Neural crest cell (in vitro differentiated cells): ENCODE measurements around the gene GABARAPL1. TPM values are rescaled to one million over a fixed set of nuclear protein-coding genes. Genes with fewer than 3 reads are reported as not detected.
A peak's percentile ranks its signal among the peaks of the same experiment; 100 is the strongest.

Experiments used
- DNase-seq: peaks from one replicate; pipeline ENCODE4 v3.0.0; 2021; ENCODE audit warnings: low read depth, mixed read lengths, low spot score
- H3K27ac Mint-ChIP-seq: one replicate; pipeline ENCODE4 v1.8.0; 2021; ENCODE audit warnings: mild to moderate bottlenecking, mixed read lengths; ENCODE audit not compliant: unreplicated experiment
- H3K27me3 Mint-ChIP-seq: 2 replicates; pipeline ENCODE4 v1.8.0; 2021; ENCODE audit warnings: low read depth, mild to moderate bottlenecking, mixed read lengths
- H3K36me3 Mint-ChIP-seq: 2 replicates; pipeline ENCODE4 v1.8.0; 2021; ENCODE audit warnings: low read depth, mild to moderate bottlenecking, mixed read lengths
- H3K4me1 Mint-ChIP-seq: 2 replicates; pipeline ENCODE4 v1.8.0; 2021; ENCODE audit warnings: mixed read lengths
- H3K4me3 Mint-ChIP-seq: one replicate; pipeline ENCODE4 v1.8.0; 2021; ENCODE audit warnings: mild to moderate bottlenecking, mixed read lengths
- H3K9me3 Mint-ChIP-seq: 2 replicates; pipeline ENCODE4 v1.8.0; 2021; ENCODE audit warnings: mixed read lengths
- long read RNA-seq: library from polyadenylated mRNA; unstranded; transcript quantifications from one replicate; pipeline ENCODE4 v2.0.0, GENCODE V29; 2020
- total RNA-seq: library from RNA; stranded (reverse); gene quantifications from 2 replicates; pipeline ENCODE4 v1.2.1, GENCODE V29; 2021
- TF ChIP-seq, protein P1 (sequence below): fragments of 200-600 bp; sonication (generic); conservative IDR thresholded peaks from 2 replicates; pipeline ENCODE4 v1.5.0; 2021; ENCODE audit warnings: antibody characterized with exemption, mild to moderate bottlenecking

Gene GABARAPL1
- total RNA-seq: 16.0 and 17.4 TPM in 2 replicates
- long read RNA-seq, transcript GABARAPL1-201 (4 exons, 1,957 nt): major isoform, 5 of 6 reads
- long read RNA-seq, partial matches to known transcripts: 0 of 6 reads
- long read RNA-seq, other reads (novel, unspliced or antisense): 1 of 6 reads

DNA sequence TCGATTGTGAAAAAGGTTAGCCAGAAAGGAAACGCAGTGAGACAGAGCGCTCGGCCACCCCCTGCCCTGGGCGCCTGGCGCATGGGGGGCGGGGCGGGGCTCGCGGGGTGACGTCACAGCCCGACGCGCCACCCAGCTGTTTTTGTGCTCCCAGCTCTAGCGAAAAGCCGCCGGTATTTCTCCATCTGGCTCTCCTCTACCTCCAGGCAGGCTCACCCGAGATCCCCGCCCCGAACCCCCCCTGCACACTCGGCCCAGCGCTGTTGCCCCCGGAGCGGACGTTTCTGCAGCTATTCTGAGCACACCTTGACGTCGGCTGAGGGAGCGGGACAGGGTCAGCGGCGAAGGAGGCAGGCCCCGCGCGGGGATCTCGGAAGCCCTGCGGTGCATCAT lies at the start of gene GABARAPL1:
Gene GABARAPL1, plus strand, starts transcription at position 139 of the 393 bp plus-strand sequence. Its CDS starts 253 bp downstream, at position 392.
- Mint-ChIP-seq H3K9me3 (no peaks in the 10 kb centered on the region), H3K27ac (peak within 1 kb of the TSS; percentile 95), H3K36me3 (no peaks in the 10 kb centered on the region), H3K4me1 (peaks cover 24% of the 10 kb centered on the region), H3K27me3 (peaks cover 12% of the 10 kb centered on the region), H3K4me3 (peak within 1 kb of the TSS; percentile 95)
- peak; percentile 61 for DNase-seq
- TF ChIP-seq, protein P1, sequence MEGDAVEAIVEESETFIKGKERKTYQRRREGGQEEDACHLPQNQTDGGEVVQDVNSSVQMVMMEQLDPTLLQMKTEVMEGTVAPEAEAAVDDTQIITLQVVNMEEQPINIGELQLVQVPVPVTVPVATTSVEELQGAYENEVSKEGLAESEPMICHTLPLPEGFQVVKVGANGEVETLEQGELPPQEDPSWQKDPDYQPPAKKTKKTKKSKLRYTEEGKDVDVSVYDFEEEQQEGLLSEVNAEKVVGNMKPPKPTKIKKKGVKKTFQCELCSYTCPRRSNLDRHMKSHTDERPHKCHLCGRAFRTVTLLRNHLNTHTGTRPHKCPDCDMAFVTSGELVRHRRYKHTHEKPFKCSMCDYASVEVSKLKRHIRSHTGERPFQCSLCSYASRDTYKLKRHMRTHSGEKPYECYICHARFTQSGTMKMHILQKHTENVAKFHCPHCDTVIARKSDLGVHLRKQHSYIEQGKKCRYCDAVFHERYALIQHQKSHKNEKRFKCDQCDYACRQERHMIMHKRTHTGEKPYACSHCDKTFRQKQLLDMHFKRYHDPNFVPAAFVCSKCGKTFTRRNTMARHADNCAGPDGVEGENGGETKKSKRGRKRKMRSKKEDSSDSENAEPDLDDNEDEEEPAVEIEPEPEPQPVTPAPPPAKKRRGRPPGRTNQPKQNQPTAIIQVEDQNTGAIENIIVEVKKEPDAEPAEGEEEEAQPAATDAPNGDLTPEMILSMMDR: no peak

DNA sequence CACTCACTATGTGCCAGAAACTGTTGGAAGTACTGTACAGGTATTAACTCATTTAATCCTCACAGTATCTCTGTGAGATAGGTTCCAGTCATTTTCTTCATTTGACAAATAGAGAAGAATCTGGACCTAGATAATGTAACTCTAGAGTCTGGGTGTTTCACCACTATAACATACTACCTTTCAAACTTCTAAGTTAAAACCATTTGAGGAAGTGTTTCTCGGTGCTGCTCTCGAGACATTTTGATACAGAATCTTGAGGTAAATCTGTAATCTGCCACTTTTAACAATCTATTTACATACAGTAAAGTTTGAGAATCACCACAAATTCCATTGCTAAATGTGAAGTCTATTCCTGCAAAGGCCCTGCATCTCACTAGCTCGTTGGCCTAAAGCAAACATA lies 49.6 kb upstream of the GABARAPL1 start:
- Mint-ChIP-seq H3K9me3 (peaks cover 3% of the 10 kb centered on the region), H3K4me1 (no peaks in the 10 kb centered on the region), H3K27ac (no peak overlapping the region), H3K36me3 (peaks cover 2% of the 10 kb centered on the region), H3K4me3 (no peak overlapping the region), H3K27me3 (peaks cover 9% of the 10 kb centered on the region)
- no peak for DNase-seq
- TF ChIP-seq, protein P1: no peak

DNA sequence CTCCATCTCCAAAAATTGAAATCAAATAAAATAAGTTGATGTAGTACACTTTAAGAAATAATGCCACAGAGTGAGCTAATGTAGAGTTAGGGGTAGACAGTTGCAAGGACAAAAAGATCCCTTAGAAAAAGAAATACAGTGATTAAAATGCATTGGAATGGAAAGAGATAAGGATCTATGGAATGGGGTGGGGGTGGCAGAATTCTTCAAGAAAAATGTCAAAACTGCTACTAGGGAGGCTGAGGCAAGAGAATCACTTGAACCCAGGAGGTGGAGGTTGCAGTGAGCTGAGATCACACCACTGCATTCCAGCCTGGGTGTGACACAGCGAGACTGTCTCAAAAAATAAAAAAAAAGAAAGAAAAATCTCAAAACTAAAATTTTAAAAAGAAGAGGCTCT lies 47.3 kb upstream of the GABARAPL1 start:
- H3K9me3 Mint-ChIP-seq: no peaks in the 10 kb centered on the region

DNA sequence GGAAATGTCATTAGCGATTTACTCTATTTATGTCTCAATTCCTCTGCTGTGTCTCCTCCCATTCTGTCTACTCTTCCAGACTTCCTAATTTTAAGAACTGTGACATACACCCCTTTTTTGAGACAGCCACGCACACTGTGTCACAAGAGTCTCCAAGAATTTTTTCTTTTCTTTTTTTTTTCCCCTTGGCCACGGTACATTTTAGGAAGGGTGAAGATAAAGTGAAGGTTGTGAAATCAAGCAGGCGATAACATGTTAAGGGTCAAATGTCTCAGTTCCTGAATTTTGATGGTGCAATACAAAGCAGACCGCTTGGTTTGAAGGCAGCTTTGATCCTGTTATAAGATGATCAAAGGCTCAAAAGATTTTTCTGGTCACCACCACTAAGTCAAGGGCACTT lies 45.1 kb upstream of the GABARAPL1 start:
- no peak overlapping the region for H3K4me3 Mint-ChIP-seq
- DNase-seq: no peak
- H3K36me3 Mint-ChIP-seq: no peaks in the 10 kb centered on the region
- TF ChIP-seq, protein P1: no peak
- no peaks in the 10 kb centered on the region for H3K4me1 Mint-ChIP-seq
- no peak overlapping the region for H3K27ac Mint-ChIP-seq
- H3K9me3 Mint-ChIP-seq: no peaks in the 10 kb centered on the region
- no peaks in the 10 kb centered on the region for H3K27me3 Mint-ChIP-seq

More for the DNA sequence above, 47.3 kb upstream of the GABARAPL1 start:
- Mint-ChIP-seq H3K27me3 (peaks cover 3% of the 10 kb centered on the region), H3K27ac (no peak overlapping the region), H3K4me3 (no peak overlapping the region), H3K36me3 (no peaks in the 10 kb centered on the region), H3K4me1 (no peaks in the 10 kb centered on the region)
- DNase-seq: no peak
- TF ChIP-seq, protein P1: no peak

DNA sequence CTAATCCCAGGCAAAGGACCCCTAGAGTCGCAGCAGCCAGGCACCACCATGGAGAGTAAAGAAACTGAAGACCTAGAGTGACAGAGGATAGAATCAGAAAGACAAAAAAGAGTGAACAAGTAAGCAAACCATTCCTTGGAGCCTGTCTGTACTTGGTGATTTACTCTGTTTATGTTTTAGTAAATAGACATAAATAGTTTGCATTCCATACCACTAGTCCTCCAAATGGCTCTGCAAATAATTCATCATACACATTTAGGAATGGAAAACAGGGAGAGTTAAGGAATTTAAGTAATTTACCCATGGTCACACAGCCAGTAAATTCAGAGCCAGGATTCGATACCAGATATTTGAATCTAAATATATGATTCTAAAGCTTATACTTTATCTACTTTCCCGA lies 43.6 kb upstream of the GABARAPL1 start:
- Mint-ChIP-seq H3K36me3 (no peaks in the 10 kb centered on the region), H3K27ac (no peak overlapping the region), H3K4me1 (no peaks in the 10 kb centered on the region), H3K27me3 (no peaks in the 10 kb centered on the region), H3K9me3 (no peaks in the 10 kb centered on the region), H3K4me3 (no peak overlapping the region)
- TF ChIP-seq, protein P1: no peak
- no peak for DNase-seq
